ENCODE data around the gene TUBGCP2. TPM values are rescaled to one million over a fixed set of nuclear protein-coding genes. Genes with fewer than 3 reads are reported as not detected.

Gene TUBGCP2
- total and polyA plus RNA-seq, 2 of the 13 experiments (the other 11 are each of a cell fraction or from before 2014, with no cell fraction given), result 21.3 to 34.5 TPM

DNA sequence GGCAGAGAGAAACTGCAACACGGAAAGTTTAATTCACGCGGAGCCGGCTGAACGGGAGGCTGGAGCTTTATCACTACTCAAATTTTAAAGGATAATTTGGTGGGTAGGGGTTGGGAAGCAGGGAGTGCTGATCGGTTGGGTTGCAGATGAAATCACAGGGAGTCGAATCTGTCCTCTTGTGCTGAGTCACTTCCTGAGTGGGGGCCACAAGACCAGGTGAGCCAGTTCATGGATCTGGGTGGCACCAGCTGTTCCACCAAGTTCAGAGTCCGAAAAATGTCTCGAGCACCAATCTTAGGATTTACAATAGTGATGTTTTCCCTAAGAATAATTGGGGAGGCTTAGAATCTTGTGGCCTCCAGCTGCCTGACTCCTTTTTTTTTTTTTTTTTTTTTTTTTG is 34.9 kb upstream of the TUBGCP2 start:
- H3K27me3 ChIP-seq (ENCODE audit: control insufficient read depth in 1 of 2, insufficient read depth in 2 of 2, low read length in 2 of 2), result peaks cover 0 to 7% of the 10 kb centered on the region in 2 experiments; a peak in 1 of 5 replicates
- ChIA-PET POLR2A (interaction anchor here (1.9 kb wide), 1 partner anchor 15 kb away, joined by 12 read pairs; the partner anchor contains the start of gene FUOM), CTCF (ENCODE audit: low intra/inter-chr PET ratio, low total read pairs) (no interaction called here)
- peaks cover 43% of the 10 kb centered on the region for H3K4me1 ChIP-seq (ENCODE audit: insufficient read depth, low read length)
- peak overlapping the region in 1 of 3 experiments; percentile 17; a peak in 1 of 6 replicates for H3K4me3 ChIP-seq (replicated peaks in 1 of 3; ENCODE audit: insufficient read depth in 1 of 3, low read depth in 2 of 3, low read length in 3 of 3)
- H3K36me3 ChIP-seq (replicated peaks in 1 of 2; ENCODE audit: control insufficient read depth in 1 of 2, insufficient read depth in 2 of 2, low read length in 2 of 2), result no peaks in the 10 kb centered on the region
- H3K27ac ChIP-seq (ENCODE audit: extremely low read length, insufficient read depth, low read length), result peak overlapping the region; percentile 3
- peak overlapping the region; percentile 67 for H3K4me2 ChIP-seq (ENCODE audit: low read depth, low read length)
- H3K9me3 ChIP-seq (ENCODE audit: low read length), result no peaks in the 10 kb centered on the region
- no peak overlapping the region for H2AFZ ChIP-seq (ENCODE audit: low read length)
- peak overlapping the region; percentile 18; the same call in 1 of the 2 replicates for H3K9ac ChIP-seq (ENCODE audit: insufficient read depth, low read depth, low read length)
- no peaks in the 10 kb centered on the region for H4K20me1 ChIP-seq (ENCODE audit: insufficient read depth, low read length)
- intact Hi-C loops (cut with micrococcal nuclease; ENCODE audit: unreplicated experiment) (no loop called here), in situ Hi-C loops (cut with HindIII; ENCODE audit: extremely low pct_ligation_motif_present, low pct_unique_long_range_greater_than_20kb) (no loop called here)
- FAIRE-seq (no peak), DNase-seq (ENCODE audit: low spot score) (no peak), ATAC-seq (no peak)
- WGBS (ENCODE audit: low lambda C conversion rate), result 46% methylated on average over 9 of the region's 9 CpGs
- H3K79me2 ChIP-seq (ENCODE audit: insufficient read depth, low read length), result no peaks in the 10 kb centered on the region
- BruUV-seq (replicated peaks), result no TSS peak
- TF ChIP-seq PRMT3 (CRISPR knock-in tag; IDR thresholded peaks at IDR 0.05; ENCODE audit: borderline replicate concordance, low read depth), result no peak
- TF ChIP-seq MEIS1 (CRISPR knock-in tag; IDR thresholded peaks at IDR 0.05; ENCODE audit: borderline replicate concordance), result no peak
- no peak for TF ChIP-seq ZNF746 (CRISPR knock-in tag; IDR thresholded peaks at IDR 0.05)
- TF ChIP-seq BCL6 (CRISPR knock-in tag; IDR thresholded peaks at IDR 0.05), result no peak
- no peak for TF ChIP-seq GTF3A (CRISPR knock-in tag; conservative IDR thresholded peaks at IDR 0.05)
- TF ChIP-seq, protein P1, sequence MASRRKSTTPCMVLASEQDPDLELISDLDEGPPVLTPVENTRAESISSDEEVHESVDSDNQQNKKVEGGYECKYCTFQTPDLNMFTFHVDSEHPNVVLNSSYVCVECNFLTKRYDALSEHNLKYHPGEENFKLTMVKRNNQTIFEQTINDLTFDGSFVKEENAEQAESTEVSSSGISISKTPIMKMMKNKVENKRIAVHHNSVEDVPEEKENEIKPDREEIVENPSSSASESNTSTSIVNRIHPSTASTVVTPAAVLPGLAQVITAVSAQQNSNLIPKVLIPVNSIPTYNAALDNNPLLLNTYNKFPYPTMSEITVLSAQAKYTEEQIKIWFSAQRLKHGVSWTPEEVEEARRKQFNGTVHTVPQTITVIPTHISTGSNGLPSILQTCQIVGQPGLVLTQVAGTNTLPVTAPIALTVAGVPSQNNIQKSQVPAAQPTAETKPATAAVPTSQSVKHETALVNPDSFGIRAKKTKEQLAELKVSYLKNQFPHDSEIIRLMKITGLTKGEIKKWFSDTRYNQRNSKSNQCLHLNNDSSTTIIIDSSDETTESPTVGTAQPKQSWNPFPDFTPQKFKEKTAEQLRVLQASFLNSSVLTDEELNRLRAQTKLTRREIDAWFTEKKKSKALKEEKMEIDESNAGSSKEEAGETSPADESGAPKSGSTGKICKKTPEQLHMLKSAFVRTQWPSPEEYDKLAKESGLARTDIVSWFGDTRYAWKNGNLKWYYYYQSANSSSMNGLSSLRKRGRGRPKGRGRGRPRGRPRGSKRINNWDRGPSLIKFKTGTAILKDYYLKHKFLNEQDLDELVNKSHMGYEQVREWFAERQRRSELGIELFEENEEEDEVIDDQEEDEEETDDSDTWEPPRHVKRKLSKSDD (CRISPR knock-in tag; IDR thresholded peaks at IDR 0.05; ENCODE audit: low read depth), result no peak
- TF ChIP-seq, protein P2, sequence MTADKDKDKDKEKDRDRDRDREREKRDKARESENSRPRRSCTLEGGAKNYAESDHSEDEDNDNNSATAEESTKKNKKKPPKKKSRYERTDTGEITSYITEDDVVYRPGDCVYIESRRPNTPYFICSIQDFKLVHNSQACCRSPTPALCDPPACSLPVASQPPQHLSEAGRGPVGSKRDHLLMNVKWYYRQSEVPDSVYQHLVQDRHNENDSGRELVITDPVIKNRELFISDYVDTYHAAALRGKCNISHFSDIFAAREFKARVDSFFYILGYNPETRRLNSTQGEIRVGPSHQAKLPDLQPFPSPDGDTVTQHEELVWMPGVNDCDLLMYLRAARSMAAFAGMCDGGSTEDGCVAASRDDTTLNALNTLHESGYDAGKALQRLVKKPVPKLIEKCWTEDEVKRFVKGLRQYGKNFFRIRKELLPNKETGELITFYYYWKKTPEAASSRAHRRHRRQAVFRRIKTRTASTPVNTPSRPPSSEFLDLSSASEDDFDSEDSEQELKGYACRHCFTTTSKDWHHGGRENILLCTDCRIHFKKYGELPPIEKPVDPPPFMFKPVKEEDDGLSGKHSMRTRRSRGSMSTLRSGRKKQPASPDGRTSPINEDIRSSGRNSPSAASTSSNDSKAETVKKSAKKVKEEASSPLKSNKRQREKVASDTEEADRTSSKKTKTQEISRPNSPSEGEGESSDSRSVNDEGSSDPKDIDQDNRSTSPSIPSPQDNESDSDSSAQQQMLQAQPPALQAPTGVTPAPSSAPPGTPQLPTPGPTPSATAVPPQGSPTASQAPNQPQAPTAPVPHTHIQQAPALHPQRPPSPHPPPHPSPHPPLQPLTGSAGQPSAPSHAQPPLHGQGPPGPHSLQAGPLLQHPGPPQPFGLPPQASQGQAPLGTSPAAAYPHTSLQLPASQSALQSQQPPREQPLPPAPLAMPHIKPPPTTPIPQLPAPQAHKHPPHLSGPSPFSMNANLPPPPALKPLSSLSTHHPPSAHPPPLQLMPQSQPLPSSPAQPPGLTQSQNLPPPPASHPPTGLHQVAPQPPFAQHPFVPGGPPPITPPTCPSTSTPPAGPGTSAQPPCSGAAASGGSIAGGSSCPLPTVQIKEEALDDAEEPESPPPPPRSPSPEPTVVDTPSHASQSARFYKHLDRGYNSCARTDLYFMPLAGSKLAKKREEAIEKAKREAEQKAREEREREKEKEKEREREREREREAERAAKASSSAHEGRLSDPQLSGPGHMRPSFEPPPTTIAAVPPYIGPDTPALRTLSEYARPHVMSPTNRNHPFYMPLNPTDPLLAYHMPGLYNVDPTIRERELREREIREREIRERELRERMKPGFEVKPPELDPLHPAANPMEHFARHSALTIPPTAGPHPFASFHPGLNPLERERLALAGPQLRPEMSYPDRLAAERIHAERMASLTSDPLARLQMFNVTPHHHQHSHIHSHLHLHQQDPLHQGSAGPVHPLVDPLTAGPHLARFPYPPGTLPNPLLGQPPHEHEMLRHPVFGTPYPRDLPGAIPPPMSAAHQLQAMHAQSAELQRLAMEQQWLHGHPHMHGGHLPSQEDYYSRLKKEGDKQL (CRISPR knock-in tag; IDR thresholded peaks at IDR 0.05; ENCODE audit: low read depth), result no peak
- TF ChIP-seq, protein P3, sequence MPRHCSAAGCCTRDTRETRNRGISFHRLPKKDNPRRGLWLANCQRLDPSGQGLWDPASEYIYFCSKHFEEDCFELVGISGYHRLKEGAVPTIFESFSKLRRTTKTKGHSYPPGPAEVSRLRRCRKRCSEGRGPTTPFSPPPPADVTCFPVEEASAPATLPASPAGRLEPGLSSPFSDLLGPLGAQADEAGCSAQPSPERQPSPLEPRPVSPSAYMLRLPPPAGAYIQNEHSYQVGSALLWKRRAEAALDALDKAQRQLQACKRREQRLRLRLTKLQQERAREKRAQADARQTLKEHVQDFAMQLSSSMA (CRISPR knock-in tag; IDR thresholded peaks at IDR 0.05), result no peak
- TF ChIP-seq ZNF501 (CRISPR knock-in tag; IDR thresholded peaks at IDR 0.05), result 0 out of 2 replicates have a peak, but pooled peaks have one; percentile 35
- TF ChIP-seq FOSL2 (CRISPR knock-in tag; IDR thresholded peaks at IDR 0.05), result peak; percentile 70
- no peak for TF ChIP-seq KAT7 (CRISPR knock-in tag; IDR thresholded peaks at IDR 0.05; ENCODE audit: borderline replicate concordance)
- no peak for TF ChIP-seq ZSCAN22 (CRISPR knock-in tag; IDR thresholded peaks at IDR 0.05)
- TF ChIP-seq, protein P4, sequence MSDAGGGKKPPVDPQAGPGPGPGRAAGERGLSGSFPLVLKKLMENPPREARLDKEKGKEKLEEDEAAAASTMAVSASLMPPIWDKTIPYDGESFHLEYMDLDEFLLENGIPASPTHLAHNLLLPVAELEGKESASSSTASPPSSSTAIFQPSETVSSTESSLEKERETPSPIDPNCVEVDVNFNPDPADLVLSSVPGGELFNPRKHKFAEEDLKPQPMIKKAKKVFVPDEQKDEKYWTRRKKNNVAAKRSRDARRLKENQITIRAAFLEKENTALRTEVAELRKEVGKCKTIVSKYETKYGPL (CRISPR knock-in tag; IDR thresholded peaks at IDR 0.05), result no peak
- TF ChIP-seq ASH2L (IDR thresholded peaks at IDR 0.05; ENCODE audit: insufficient read length, low read depth, low read length), result no peak
- peak; percentile 8; the same call in 1 of the 2 replicates for TF ChIP-seq HNF4A (CRISPR knock-in tag; IDR thresholded peaks at IDR 0.05)
